HG02938 (cell line): ENCODE data around the gene ITGA11.
"Not testable (repeated sequence)": the region's sequence is repeated elsewhere in the genome, so short reads cannot be mapped to it uniquely, and the experiment has no call there.

Source experiments
- ATAC-seq: cut with Tn5 transposase; IDR thresholded peaks from one replicate; pipeline ENCODE4 v1.9.1; 2021; ENCODE audit warnings: mild to moderate bottlenecking, moderate library complexity; ENCODE audit not compliant: unreplicated experiment

ITGA11 gene

GRCh38 chr15:68399096-68400065, 32.6 kb downstream of the ITGA11 start:
- ATAC-seq, result no peak

DNA sequence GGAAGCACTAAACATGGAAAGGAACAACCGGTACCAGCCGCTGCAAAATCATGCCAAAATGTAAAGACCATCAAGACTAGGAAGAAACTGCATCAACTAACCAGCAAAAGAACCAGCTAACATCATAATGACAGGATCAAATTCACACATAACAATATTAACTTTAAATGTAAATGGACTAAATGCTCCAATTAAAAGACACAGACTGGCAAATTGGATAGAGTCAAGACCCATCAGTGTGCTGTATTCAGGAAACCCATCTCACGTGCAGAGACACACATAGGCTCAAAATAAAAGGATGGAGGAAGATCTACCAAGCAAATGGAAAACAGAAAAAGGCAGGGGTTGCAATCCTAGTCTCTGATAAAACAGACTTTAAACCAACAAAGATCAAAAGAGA, 34.0 kb downstream of the ITGA11 start:
- ATAC-seq, result not testable (repeated sequence)

- no peak for ATAC-seq
These were observed 35.9 kb downstream of the ITGA11 start for GRCh38 chr15:68396068-68396467.

DNA sequence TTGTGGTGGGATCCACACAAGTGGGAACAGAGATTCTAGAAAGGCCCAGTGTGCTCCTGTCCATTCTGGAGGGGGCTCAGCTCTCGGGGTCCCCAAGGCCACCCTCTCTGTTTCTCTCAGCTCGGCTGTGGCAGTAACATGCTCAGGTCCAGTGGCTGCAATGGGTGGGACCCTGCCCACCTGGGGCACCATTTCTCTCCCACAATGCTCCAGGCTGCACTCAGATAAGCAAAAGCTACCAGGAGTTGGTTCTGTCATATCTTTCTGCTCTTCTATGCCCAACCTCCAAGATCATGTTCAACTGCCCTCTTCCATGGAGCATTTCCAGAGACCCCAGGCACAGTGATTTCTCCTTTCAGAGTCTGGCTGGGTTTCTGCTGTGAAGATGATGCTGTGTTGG, 40.8 kb downstream of the ITGA11 start:
- ATAC-seq, result no peak

DNA sequence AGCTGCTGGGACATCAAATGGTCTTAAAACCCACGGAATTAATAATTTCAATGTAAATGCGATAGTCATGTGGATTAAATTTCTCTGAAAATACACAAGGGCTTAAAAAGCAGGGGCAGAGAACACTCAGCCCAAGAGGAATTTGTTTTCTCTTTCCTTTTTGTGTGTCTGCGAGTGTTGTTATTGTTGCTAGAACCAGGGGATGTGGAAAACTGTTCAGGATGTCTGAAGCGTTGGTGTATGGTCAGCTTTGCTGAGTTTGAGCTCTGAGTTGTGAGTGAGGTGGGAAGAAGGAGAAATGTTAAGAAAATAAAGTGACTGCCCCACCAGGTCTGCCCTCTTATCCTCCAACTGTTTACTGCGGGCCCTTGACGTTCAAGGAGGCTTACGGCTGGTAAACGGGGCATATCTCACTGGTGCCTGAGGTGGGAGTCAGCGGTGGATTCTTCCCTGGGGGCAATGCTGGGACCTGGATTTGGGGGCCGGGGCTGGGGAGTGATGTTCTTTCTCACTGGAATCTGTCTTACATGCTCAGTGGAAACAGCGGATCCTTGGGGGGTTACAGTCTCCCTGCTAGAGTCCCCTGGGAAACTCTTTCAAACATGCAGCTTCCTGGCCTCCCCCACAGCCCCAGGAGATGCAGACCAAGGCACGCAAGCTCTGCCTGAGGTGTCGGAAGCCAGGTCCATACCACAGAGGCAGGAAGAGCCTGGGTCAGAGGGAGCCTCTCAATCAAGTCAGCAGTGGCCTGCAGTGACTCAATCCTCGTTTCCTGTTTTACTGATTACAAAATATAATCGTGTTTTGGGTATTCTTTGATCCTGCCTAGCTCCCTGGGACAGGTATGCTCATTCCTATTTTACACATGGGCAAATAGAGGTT, 41.8 kb downstream of the ITGA11 start:
- ATAC-seq, result peak; percentile 52

- ATAC-seq, result no peak
These were observed 42.7 kb downstream of the ITGA11 start for GRCh38 chr15:68389041-68389930.

- no peak for ATAC-seq
These were observed 44.4 kb downstream of the ITGA11 start for GRCh38 chr15:68387381-68388143.

DNA sequence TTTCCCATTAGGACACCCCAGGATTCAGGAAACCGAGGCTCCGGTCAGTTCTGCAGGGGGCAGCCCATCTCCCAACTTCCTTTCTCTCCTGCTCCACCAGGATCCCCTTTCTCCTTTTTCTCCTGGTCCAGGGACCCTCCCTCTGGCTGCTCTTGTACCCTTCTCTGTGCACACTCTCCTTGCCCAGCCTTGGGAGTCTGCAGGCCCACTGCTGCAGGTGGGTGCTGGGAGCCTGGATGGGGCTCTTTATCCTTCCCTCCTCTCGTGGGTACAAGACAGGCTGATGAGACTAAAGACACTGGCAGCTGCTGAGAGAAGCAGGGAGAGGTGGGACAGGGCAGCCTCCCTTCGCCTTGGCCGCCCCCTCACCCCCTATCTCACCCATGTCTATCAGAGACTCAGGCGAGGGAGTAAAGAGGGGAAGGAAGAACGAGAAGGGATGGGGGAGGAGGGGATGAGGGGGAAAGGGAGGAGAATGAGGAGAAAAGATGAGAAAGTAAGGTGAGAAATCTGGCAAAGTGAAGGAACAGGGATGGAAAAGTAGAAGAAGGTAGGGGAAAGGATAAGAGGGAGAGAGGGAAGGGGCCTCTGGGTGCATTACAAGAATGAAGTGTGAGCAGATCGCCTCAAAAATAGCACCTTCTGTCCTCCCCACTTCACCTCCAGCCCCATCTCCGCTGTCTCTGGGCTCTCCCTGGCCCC, 45.2 kb downstream of the ITGA11 start:
- no peak for ATAC-seq

- ATAC-seq, result no peak
These were observed 46.0 kb downstream of the ITGA11 start for GRCh38 chr15:68385671-68386586.

GRCh38 chr15:68385240-68385561, 46.8 kb downstream of the ITGA11 start:
- no peak for ATAC-seq

- ATAC-seq, result no peak
These were observed 47.3 kb downstream of the ITGA11 start for GRCh38 chr15:68384451-68385239.

GRCh38 chr15:68383161-68384074, 48.5 kb downstream of the ITGA11 start:
- no peak for ATAC-seq

DNA sequence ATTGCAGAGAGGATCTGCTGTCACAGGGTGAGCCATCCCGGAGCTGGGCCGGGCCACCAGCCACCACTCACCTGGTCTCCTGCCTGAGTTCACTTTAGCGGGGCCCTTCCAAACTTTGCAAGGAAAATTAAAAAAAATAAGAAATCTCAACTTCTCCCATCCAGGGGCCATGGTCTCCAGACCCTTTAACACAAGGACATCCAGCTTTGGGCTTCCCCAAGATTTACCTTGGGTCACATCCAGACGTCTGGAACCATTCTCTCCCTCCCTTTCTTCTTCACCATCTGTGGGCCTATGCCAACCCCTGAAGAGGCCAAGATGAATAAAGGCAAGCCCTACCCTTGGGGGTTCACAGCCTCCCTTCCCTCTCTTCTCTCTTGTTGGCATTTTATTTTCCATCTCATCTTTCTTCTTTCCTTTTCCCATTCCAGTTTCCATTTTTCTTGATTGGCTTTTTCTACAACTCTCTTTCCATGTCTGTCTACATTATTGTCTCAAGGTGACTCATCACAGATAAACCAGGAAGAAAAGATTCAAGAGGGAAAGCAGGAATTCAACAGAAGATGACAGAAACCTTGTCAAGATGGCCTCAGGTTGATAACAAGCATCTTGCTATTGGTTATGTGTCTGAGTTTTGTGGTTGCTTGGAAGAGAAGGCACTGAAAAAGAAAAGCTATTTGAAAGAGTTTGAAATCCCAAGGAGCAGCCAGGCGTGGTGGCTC, 49.5 kb downstream of the ITGA11 start:
- no peak for ATAC-seq

DNA sequence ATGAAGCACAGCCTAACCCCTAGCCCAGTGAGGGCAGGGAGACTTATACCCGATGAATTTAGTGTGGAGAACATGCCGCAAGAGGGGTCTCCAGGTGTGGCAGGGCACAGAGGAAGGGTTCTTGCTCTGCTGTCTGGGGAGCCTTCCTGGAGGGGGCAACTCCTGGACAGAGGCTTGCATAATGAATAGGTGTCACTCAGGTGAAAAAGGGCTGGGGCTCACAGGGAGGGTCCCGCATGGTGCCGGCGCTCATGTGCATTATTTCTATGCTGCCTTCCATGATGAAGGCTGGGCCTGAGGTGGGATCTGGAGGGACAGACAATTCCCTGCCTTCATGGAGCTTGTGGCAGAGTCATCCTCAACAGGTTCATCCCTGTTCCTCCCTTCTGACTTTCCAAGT, 51.5 kb downstream of the ITGA11 start:
- ATAC-seq, result no peak

GRCh38 chr15:68379759-68380290, 52.1 kb downstream of the ITGA11 start:
- no peak for ATAC-seq
